ENCODE results near the gene SEL1L. TPM values are rescaled to one million over a fixed set of nuclear protein-coding genes. Genes with fewer than 3 reads are reported as not detected.

Gene SEL1L
- total RNA-seq, 2 donors from 2014 or later, result 32.9 to 36.6 TPM

GRCh38 chr14:81565441-81566290 lies 32.0 kb upstream of the SEL1L start:
- no peak for DNase-seq (ENCODE audit: low spot score)
- Histone ChIP-seq H3K36me3 (no peaks in the 10 kb centered on the region), H3K27me3 (no peaks in the 10 kb centered on the region), H3K4me1 (no peaks in the 10 kb centered on the region), H3K4me3 (no peak overlapping the region), H3K27ac (no peak overlapping the region), H3K9me3 (no peaks in the 10 kb centered on the region)
- TF ChIP-seq CTCF (IDR thresholded peaks at IDR 0.05), result peak; percentile 20 to 62

- H3K36me3 ChIP-seq, result no peaks in the 10 kb centered on the region
- DNase-seq (ENCODE audit: low spot score), result no peak
- H3K27ac ChIP-seq, result no peak overlapping the region
- H3K9me3 ChIP-seq, result no peaks in the 10 kb centered on the region
- no peaks in the 10 kb centered on the region for H3K27me3 ChIP-seq
- no peaks in the 10 kb centered on the region for H3K4me1 ChIP-seq
- no peak for TF ChIP-seq CTCF (IDR thresholded peaks at IDR 0.05)
- H3K4me3 ChIP-seq, result no peak overlapping the region
Observed at GRCh38 chr14:81562818-81563217, 29.2 kb upstream of the SEL1L start.

- Histone ChIP-seq H3K27me3 (no peaks in the 10 kb centered on the region), H3K36me3 (no peaks in the 10 kb centered on the region), H3K9me3 (no peaks in the 10 kb centered on the region), H3K27ac (no peak overlapping the region), H3K4me1 (no peaks in the 10 kb centered on the region), H3K4me3 (no peak overlapping the region)
- DNase-seq (ENCODE audit: low spot score), result no peak
- no peak for TF ChIP-seq CTCF (IDR thresholded peaks at IDR 0.05)
Observed at GRCh38 chr14:81561084-81561775, 27.6 kb upstream of the SEL1L start.

GRCh38 chr14:81559385-81559784 lies 25.7 kb upstream of the SEL1L start:
- no peak overlapping the region for H3K27ac ChIP-seq

GRCh38 chr14:81557146-81557545 lies 23.5 kb upstream of the SEL1L start:
- H3K27me3 ChIP-seq, result no peaks in the 10 kb centered on the region
- no peaks in the 10 kb centered on the region for H3K9me3 ChIP-seq
- no peak overlapping the region for H3K4me3 ChIP-seq
- H3K27ac ChIP-seq, result no peak overlapping the region
- H3K4me1 ChIP-seq, result no peaks in the 10 kb centered on the region
- TF ChIP-seq CTCF (IDR thresholded peaks at IDR 0.05), result no peak
- no peak for DNase-seq (ENCODE audit: low spot score)
- H3K36me3 ChIP-seq, result no peaks in the 10 kb centered on the region

More at GRCh38 chr14:81559385-81559784, 25.7 kb upstream of the SEL1L start:
- Histone ChIP-seq H3K36me3 (no peaks in the 10 kb centered on the region), H3K4me3 (no peak overlapping the region), H3K4me1 (no peaks in the 10 kb centered on the region), H3K27me3 (no peaks in the 10 kb centered on the region), H3K9me3 (no peaks in the 10 kb centered on the region)
- no peak for DNase-seq (ENCODE audit: low spot score)
- no peak for TF ChIP-seq CTCF (IDR thresholded peaks at IDR 0.05)

Data from right atrium auricular region (tissue), 2 donors.